ENCODE data around the gene LMTK2. TPM values are rescaled to one million over a fixed set of nuclear protein-coding genes. Genes with fewer than 3 reads are reported as not detected.

LMTK2 gene
- total and polyA plus RNA-seq, 2 experiments from 2014 or later: 6.7 to 23.8 TPM

GRCh38 chr7:98240961-98241673 is 134.5 kb downstream of the LMTK2 start:
- TF ChIP-seq CTCF (IDR thresholded peaks at IDR 0.05; ENCODE audit: low read depth, low read length): peak; percentile 78
- Histone ChIP-seq H3K4me3 (no peak overlapping the region), H3K4me1 (ENCODE audit: low read depth) (no peaks in the 10 kb centered on the region), H3K27ac (no peak overlapping the region), H3K36me3 (no peaks in the 10 kb centered on the region), H3K9me3 (ENCODE audit: low read depth) (no peaks in the 10 kb centered on the region), H3K27me3 (no peaks in the 10 kb centered on the region)
- peak; percentile 49 to 70 for DNase-seq (ENCODE audit: low read depth in 1 of 2, low spot score in 1 of 2)

- no peak overlapping the region for H3K4me3 ChIP-seq
- no peak overlapping the region for H3K27ac ChIP-seq
- DNase-seq (ENCODE audit: low read depth in 1 of 2, low spot score in 1 of 2): no peak
- no peaks in the 10 kb centered on the region for H3K36me3 ChIP-seq
- no peak for TF ChIP-seq CTCF (IDR thresholded peaks at IDR 0.05; ENCODE audit: low read depth, low read length)
- no peaks in the 10 kb centered on the region for H3K9me3 ChIP-seq (ENCODE audit: low read depth)
- no peaks in the 10 kb centered on the region for H3K4me1 ChIP-seq (ENCODE audit: low read depth)
- no peaks in the 10 kb centered on the region for H3K27me3 ChIP-seq
These were observed 135.1 kb downstream of the LMTK2 start for GRCh38 chr7:98241674-98242241.

GRCh38 chr7:98242342-98242741 is 135.7 kb downstream of the LMTK2 start:
- Histone ChIP-seq H3K4me1 (ENCODE audit: low read depth) (no peaks in the 10 kb centered on the region), H3K36me3 (no peaks in the 10 kb centered on the region), H3K4me3 (no peak overlapping the region), H3K9me3 (ENCODE audit: low read depth) (no peaks in the 10 kb centered on the region), H3K27ac (no peak overlapping the region), H3K27me3 (no peaks in the 10 kb centered on the region)
- DNase-seq (ENCODE audit: low read depth in 1 of 2, low spot score in 1 of 2): no peak
- TF ChIP-seq CTCF (IDR thresholded peaks at IDR 0.05; ENCODE audit: low read depth, low read length): no peak

GRCh38 chr7:98242934-98243333 is 136.3 kb downstream of the LMTK2 start:
- H3K27ac ChIP-seq: no peak overlapping the region
- no peak for DNase-seq (ENCODE audit: low read depth in 1 of 2, low spot score in 1 of 2)
- no peaks in the 10 kb centered on the region for H3K36me3 ChIP-seq
- no peak overlapping the region for H3K4me3 ChIP-seq
- no peaks in the 10 kb centered on the region for H3K27me3 ChIP-seq
- no peak for TF ChIP-seq CTCF (IDR thresholded peaks at IDR 0.05; ENCODE audit: low read depth, low read length)
- H3K4me1 ChIP-seq (ENCODE audit: low read depth): no peaks in the 10 kb centered on the region
- no peaks in the 10 kb centered on the region for H3K9me3 ChIP-seq (ENCODE audit: low read depth)

GRCh38 chr7:98244871-98245270 is 138.2 kb downstream of the LMTK2 start:
- H3K27ac ChIP-seq: no peak overlapping the region
- DNase-seq (ENCODE audit: low read depth in 1 of 2, low spot score in 1 of 2): no peak
- no peak overlapping the region for H3K4me3 ChIP-seq
- no peaks in the 10 kb centered on the region for H3K9me3 ChIP-seq (ENCODE audit: low read depth)
- H3K36me3 ChIP-seq: no peaks in the 10 kb centered on the region
- no peaks in the 10 kb centered on the region for H3K27me3 ChIP-seq
- TF ChIP-seq CTCF (IDR thresholded peaks at IDR 0.05; ENCODE audit: low read depth, low read length): no peak
- no peaks in the 10 kb centered on the region for H3K4me1 ChIP-seq (ENCODE audit: low read depth)

Data from cardiac muscle cell (in vitro differentiated cells and primary cell).